HCT116 (cell line): ENCODE data around the gene KIAA0232. TPM values are rescaled to one million over a fixed set of nuclear protein-coding genes. Genes with fewer than 3 reads are reported as not detected.

Experiments
- ATAC-seq: fragments of 200-7000 bp; cut with Tn5 transposase; 2 replicates; pipeline ENCODE4 v1.9.1; 2020; ENCODE audit warnings: mild to moderate bottlenecking, moderate library complexity
- BruUV-seq: library from RNA; stranded (reverse); fragments of 400-500 nt; replicated peaks from 2 replicates; lab custom pipeline; 2021; lab: Mats Ljungman, UMichigan
- CTCF ChIA-PET: fragments of 300-600 bp; sonication (Branson Sonifier 250); formaldehyde crosslinking; loops from one replicate; lab custom pipeline; 2021; ENCODE audit warnings: antibody characterized with exemption; lab: Charles Lee
- POLR2A ChIA-PET: fragments of 300-600, 350-600 bp; sonication (Branson Sonifier 250); formaldehyde crosslinking; loops from one replicate; lab custom pipeline; 2021; ENCODE audit warnings: antibody characterized with exemption; lab: Charles Lee
- RAD21 ChIA-PET, 2 experiments: fragments of 300-600 bp; sonication (Branson Sonifier 250); formaldehyde crosslinking; loops; one replicate each; lab custom pipeline; 2023; ENCODE audit warnings: low total read pairs in 2 of 2; ENCODE audit not compliant: uncharacterized antibody in 2 of 2, unreplicated experiment in 2 of 2, low non-redundant PET in 1 of 2; lab: Charles Lee
- DNase-seq: peaks from one replicate; pipeline ENCODE4 v3.0.0-alpha.2; 2010; ENCODE audit warnings: low read depth, low spot score
- H2AFZ ChIP-seq: fragments of 200-600 bp; shearing (Covaris generic), sonication (generic); 2 replicates; pipeline ENCODE4 v1.6.1; 2017; ENCODE audit warnings: low read depth, mixed run types, mixed read lengths, antibody characterized with exemption, low read length; ENCODE audit not compliant: poor library complexity, severe bottlenecking
- H3K27ac ChIP-seq: 2 replicates; pipeline ENCODE4 v1.5.1; 2012; ENCODE audit warnings: low read depth, low read length
- H3K27me3 ChIP-seq: fragments of 200-600 bp; sonication (generic); 2 replicates; pipeline ENCODE4 v1.6.1; 2016; ENCODE audit warnings: mixed run types, low read length, mixed read lengths; ENCODE audit not compliant: insufficient read depth
- H3K36me3 ChIP-seq, 2 experiments: fragments of 200-500 bp in 1 of 2; fragments of 200-600 bp in 1 of 2; sonication (Bioruptor generic) in 1 of 2; sonication (generic) in 1 of 2; 2 replicates each; pipeline versions ENCODE4 v1.5.1 to v1.6.1; 2014 to 2016; ENCODE audit warnings: low read length in 2 of 2, inconsistent platforms in 1 of 2, mixed read lengths in 1 of 2, mixed run types in 1 of 2; ENCODE audit not compliant: insufficient read depth in 2 of 2, control insufficient read depth in 1 of 2
- H3K4me1 ChIP-seq, 2 experiments: fragments of 200-600 bp in 1 of 2; sonication (generic) in 1 of 2; 2 replicates each; pipeline versions ENCODE4 v1.5.1 to v1.6.1; 2012 to 2017; ENCODE audit warnings: low read length in 2 of 2, inconsistent platforms in 1 of 2, mild to moderate bottlenecking in 1 of 2, mixed read lengths in 1 of 2, mixed run types in 1 of 2, moderate library complexity in 1 of 2; ENCODE audit not compliant: insufficient read depth in 2 of 2, control insufficient read depth in 1 of 2
- H3K4me2 ChIP-seq: fragments of 200-600 bp; sonication (generic); 2 replicates; pipeline ENCODE4 v1.6.1; 2017; ENCODE audit warnings: mixed run types, low read length, mixed read lengths
- H3K4me3 ChIP-seq, 2 experiments: fragments of 200-600 bp in 1 of 2; sonication (generic) in 1 of 2; replicated peaks in 1 of 2; 2 replicates each; pipeline ENCODE4 v1.5.1; 2011 to 2016; ENCODE audit warnings: low read length in 2 of 2, control low read depth in 1 of 2, low read depth in 1 of 2, mild to moderate bottlenecking in 1 of 2, mixed read lengths in 1 of 2, mixed run types in 1 of 2
- H3K79me2 ChIP-seq: fragments of 200-600 bp; sonication (generic); 2 replicates; pipeline ENCODE4 v1.6.1; 2017; ENCODE audit warnings: mild to moderate bottlenecking, mixed run types, low read length, moderate library complexity, mixed read lengths; ENCODE audit not compliant: insufficient read depth
- H3K9ac ChIP-seq: fragments of 200-600 bp; sonication (generic); 2 replicates; pipeline ENCODE4 v1.6.1; 2016; ENCODE audit warnings: low read length, mixed read lengths
- H3K9me2 ChIP-seq: fragments of 200-600 bp; sonication (generic), shearing (Covaris generic); 2 replicates; pipeline ENCODE4 v1.6.1; 2017; ENCODE audit warnings: mixed run types, mild to moderate bottlenecking, moderate library complexity; ENCODE audit not compliant: insufficient read depth
- H3K9me3 ChIP-seq, 2 experiments: fragments of 200-500 bp in 1 of 2; fragments of 200-600 bp in 1 of 2; sonication (Bioruptor generic) in 1 of 2; sonication (generic) in 1 of 2; 2 replicates each; pipeline ENCODE4 v1.6.1; 2014 to 2017; ENCODE audit warnings: low read length in 2 of 2, mixed read lengths in 2 of 2, inconsistent platforms in 1 of 2, low read depth in 1 of 2, mild to moderate bottlenecking in 1 of 2, mixed run types in 1 of 2, moderate library complexity in 1 of 2; ENCODE audit not compliant: control insufficient read depth in 1 of 2, insufficient read depth in 1 of 2
- H4K20me1 ChIP-seq: fragments of 200-600 bp; sonication (generic), shearing (Covaris generic); 2 replicates; pipeline ENCODE4 v1.6.1; 2017; ENCODE audit warnings: mixed run types, mild to moderate bottlenecking, moderate library complexity; ENCODE audit not compliant: insufficient read depth
- CEBPB ChIP-seq: IDR thresholded peaks from 2 replicates; pipeline ENCODE4 v1.6.1; 2012; ENCODE audit warnings: low read depth
- EGR1 ChIP-seq: IDR thresholded peaks from 2 replicates; pipeline ENCODE4 v1.6.1; 2012; ENCODE audit warnings: low read depth
- POLR2A ChIP-seq: IDR thresholded peaks from 2 replicates; pipeline ENCODE4 v1.7.0; 2011; ENCODE audit warnings: borderline replicate concordance; ENCODE audit not compliant: insufficient read depth, insufficient read length; ENCODE audit errors: extremely low read depth
- POLR2AphosphoS5 ChIP-seq: IDR thresholded peaks from 2 replicates; pipeline ENCODE4 v1.6.1; 2011; ENCODE audit warnings: mild to moderate bottlenecking, low read depth, low read length, moderate library complexity
- RAD21 ChIP-seq: IDR thresholded peaks from 2 replicates; pipeline ENCODE4 v1.6.1; 2012; ENCODE audit warnings: low read depth, mild to moderate bottlenecking
- SRF ChIP-seq: IDR thresholded peaks from 2 replicates; pipeline ENCODE4 v1.6.1; 2012; ENCODE audit warnings: low read depth
- TCF7L2 ChIP-seq: IDR thresholded peaks from 2 replicates; pipeline ENCODE4 v1.7.0; 2011; ENCODE audit warnings: borderline replicate concordance, inconsistent platforms; ENCODE audit not compliant: insufficient read depth, insufficient read length; ENCODE audit errors: extremely low read depth
- YY1 ChIP-seq: IDR thresholded peaks from 2 replicates; pipeline ENCODE4 v1.6.1; 2011; ENCODE audit warnings: low read length, low read depth, moderate library complexity, mild to moderate bottlenecking; ENCODE audit not compliant: insufficient replicate concordance; ENCODE audit errors: extremely low read depth
- intact Hi-C: fragments of 100-400 bp; cut with micrococcal nuclease; formaldehyde crosslinking; loops from 2 replicates; pipeline ENCODE4 v1.10.0; 2022
- total RNA-seq: library from RNA; stranded (reverse); gene quantifications from one replicate; pipeline ENCODE4 v1.2.1, GENCODE V29; 2021; ENCODE audit not compliant: unreplicated experiment
- TF ChIP-seq, protein P1 (sequence below), 3 experiments: fragments of 200-600 bp in 1 of 3; sonication (generic) in 1 of 3; IDR thresholded peaks in 2 of 3; conservative IDR thresholded peaks in 1 of 3; 2 replicates each; pipeline ENCODE4 v1.5.1; 2012 to 2017; ENCODE audit warnings: low read depth in 2 of 3, low read length in 2 of 3, antibody characterized with exemption in 1 of 3, borderline replicate concordance in 1 of 3, control low read depth in 1 of 3, mild to moderate bottlenecking in 1 of 3, mixed read lengths in 1 of 3, mixed run types in 1 of 3, moderate library complexity in 1 of 3; ENCODE audit not compliant: insufficient read depth in 1 of 3
- TF ChIP-seq, protein P2 (sequence below): IDR thresholded peaks from 2 replicates; pipeline ENCODE4 v1.6.1; 2011; ENCODE audit warnings: mild to moderate bottlenecking, low read length, moderate library complexity; ENCODE audit not compliant: insufficient replicate concordance; ENCODE audit errors: extremely low read depth

The KIAA0232 gene
- total RNA-seq, 1 experiment from 2014 or later: 18.1 TPM

DNA sequence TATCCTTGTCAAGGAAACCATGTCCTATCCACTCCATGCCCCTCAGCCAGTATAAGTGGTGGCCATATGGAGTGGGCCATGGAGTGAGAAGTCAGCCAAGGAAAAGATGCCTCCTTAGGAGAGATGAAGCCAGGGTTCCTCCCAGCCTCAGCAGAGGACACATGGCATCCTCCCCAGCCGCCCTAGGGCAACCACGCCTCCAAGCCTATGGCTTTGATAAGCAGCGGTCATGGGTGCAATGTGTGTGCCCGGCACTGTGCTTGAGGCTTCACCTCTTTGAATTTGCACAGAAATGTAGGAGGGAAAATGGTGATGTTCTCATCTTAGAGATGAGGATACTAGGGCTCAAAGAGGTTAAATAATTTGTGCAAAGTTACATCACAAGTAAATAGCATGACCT is 92.5 kb downstream of the KIAA0232 start:
- no peak overlapping the region for H2AFZ ChIP-seq
- DNase-seq (no peak), ATAC-seq (no peak)
- H3K27ac ChIP-seq: no peak overlapping the region
- peaks cover 16 to 17% of the 10 kb centered on the region in 2 experiments; a peak in 3 of 4 replicates for H3K36me3 ChIP-seq
- no peak overlapping the region for H3K4me2 ChIP-seq
- no peak overlapping the region for H3K9ac ChIP-seq
- H3K27me3 ChIP-seq: no peaks in the 10 kb centered on the region
- no peaks in the 10 kb centered on the region for H3K9me3 ChIP-seq
- intact Hi-C loops: loop anchor here (1.0 kb wide), 1 partner anchor 155 kb away; no protein-coding TSS in a partner anchor
- H3K4me1 ChIP-seq: no peaks in the 10 kb centered on the region
- H3K79me2 ChIP-seq: no peaks in the 10 kb centered on the region
- H3K4me3 ChIP-seq: no peak overlapping the region
- RAD21 ChIA-PET: no interaction called here
- no TSS peak for BruUV-seq
- no peaks in the 10 kb centered on the region for H4K20me1 ChIP-seq
- TF ChIP-seq SRF (no peak), TCF7L2 (no peak), YY1 (no peak), POLR2A (no peak), CEBPB (no peak), POLR2AphosphoS5 (no peak), EGR1 (no peak), RAD21 (no peak)
- TF ChIP-seq, protein P1, sequence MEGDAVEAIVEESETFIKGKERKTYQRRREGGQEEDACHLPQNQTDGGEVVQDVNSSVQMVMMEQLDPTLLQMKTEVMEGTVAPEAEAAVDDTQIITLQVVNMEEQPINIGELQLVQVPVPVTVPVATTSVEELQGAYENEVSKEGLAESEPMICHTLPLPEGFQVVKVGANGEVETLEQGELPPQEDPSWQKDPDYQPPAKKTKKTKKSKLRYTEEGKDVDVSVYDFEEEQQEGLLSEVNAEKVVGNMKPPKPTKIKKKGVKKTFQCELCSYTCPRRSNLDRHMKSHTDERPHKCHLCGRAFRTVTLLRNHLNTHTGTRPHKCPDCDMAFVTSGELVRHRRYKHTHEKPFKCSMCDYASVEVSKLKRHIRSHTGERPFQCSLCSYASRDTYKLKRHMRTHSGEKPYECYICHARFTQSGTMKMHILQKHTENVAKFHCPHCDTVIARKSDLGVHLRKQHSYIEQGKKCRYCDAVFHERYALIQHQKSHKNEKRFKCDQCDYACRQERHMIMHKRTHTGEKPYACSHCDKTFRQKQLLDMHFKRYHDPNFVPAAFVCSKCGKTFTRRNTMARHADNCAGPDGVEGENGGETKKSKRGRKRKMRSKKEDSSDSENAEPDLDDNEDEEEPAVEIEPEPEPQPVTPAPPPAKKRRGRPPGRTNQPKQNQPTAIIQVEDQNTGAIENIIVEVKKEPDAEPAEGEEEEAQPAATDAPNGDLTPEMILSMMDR (IDR thresholded peaks at IDR 0.05 in 2 of 3, conservative IDR thresholded peaks at IDR 0.05 in 1 of 3; ENCODE audit: borderline replicate concordance in 1 of 3, insufficient read depth in 1 of 3, low read depth in 2 of 3, low read length in 2 of 3): no peak
- TF ChIP-seq, protein P2, sequence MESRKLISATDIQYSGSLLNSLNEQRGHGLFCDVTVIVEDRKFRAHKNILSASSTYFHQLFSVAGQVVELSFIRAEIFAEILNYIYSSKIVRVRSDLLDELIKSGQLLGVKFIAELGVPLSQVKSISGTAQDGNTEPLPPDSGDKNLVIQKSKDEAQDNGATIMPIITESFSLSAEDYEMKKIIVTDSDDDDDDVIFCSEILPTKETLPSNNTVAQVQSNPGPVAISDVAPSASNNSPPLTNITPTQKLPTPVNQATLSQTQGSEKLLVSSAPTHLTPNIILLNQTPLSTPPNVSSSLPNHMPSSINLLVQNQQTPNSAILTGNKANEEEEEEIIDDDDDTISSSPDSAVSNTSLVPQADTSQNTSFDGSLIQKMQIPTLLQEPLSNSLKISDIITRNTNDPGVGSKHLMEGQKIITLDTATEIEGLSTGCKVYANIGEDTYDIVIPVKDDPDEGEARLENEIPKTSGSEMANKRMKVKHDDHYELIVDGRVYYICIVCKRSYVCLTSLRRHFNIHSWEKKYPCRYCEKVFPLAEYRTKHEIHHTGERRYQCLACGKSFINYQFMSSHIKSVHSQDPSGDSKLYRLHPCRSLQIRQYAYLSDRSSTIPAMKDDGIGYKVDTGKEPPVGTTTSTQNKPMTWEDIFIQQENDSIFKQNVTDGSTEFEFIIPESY: no peak
- no peaks in the 10 kb centered on the region for H3K9me2 ChIP-seq
- CTCF ChIA-PET: interaction anchor here (1.5 to 3.3 kb wide), 2 partner anchors 10 to 157 kb away, joined by 4 to 92 read pairs; no protein-coding TSS in a partner anchor
- POLR2A ChIA-PET: no interaction called here
